ENCODE data around the gene PRF1. TPM values are rescaled to one million over a fixed set of nuclear protein-coding genes. Genes with fewer than 3 reads are reported as not detected.

PRF1 gene
- polyA plus RNA-seq, 3 donors from 2014 or later = 4,156 to 6,150 (median 5,696) TPM

- Mint-ChIP-seq H3K9me3 (peaks cover 0 to 2% (median 0%) of the 10 kb centered on the region in 6 donors), H3K27ac (peak overlapping the region; percentile 72 to 96 (median 82)), H3K4me3 (peak overlapping the region; percentile 4 to 69 (median 31)), H3K27me3 (ENCODE audit: low read depth in 3 of 3) (peaks cover 12 to 22% (median 19%) of the 10 kb centered on the region in 3 donors), H3K36me3 (peaks cover 0 to 5% (median 0%) of the 10 kb centered on the region in 3 donors), H3K4me1 (peaks cover 94 to 98% of the 10 kb centered on the region in 2 donors)
- DNase-seq = no peak
These were observed 11.4 kb upstream of the PRF1 start for GRCh38 chr10:70613941-70614340.

GRCh38 chr10:70607936-70608335 lies 5.4 kb upstream of the PRF1 start:
- H3K9me3 Mint-ChIP-seq = peaks cover 0 to 2% (median 0%) of the 10 kb centered on the region in 6 donors
- peaks cover 0 to 5% (median 0%) of the 10 kb centered on the region in 3 donors for H3K36me3 Mint-ChIP-seq
- DNase-seq = no peak
- H3K4me3 Mint-ChIP-seq = peak overlapping the region; percentile 41 to 82 (median 61)
- peak overlapping the region; percentile 81 to 100 (median 89) for H3K27ac Mint-ChIP-seq
- H3K4me1 Mint-ChIP-seq = peaks cover 87 to 90% of the 10 kb centered on the region in 2 donors
- peaks cover 19 to 31% (median 28%) of the 10 kb centered on the region in 3 donors for H3K27me3 Mint-ChIP-seq (ENCODE audit: low read depth in 3 of 3)

- no peak for DNase-seq
- peaks cover 0 to 2% (median 0%) of the 10 kb centered on the region in 6 donors for H3K9me3 Mint-ChIP-seq
- peak overlapping the region in 4 of 5 donors; percentile 1 to 58 (median 9) for H3K4me3 Mint-ChIP-seq
- H3K4me1 Mint-ChIP-seq = peaks cover 62 to 68% of the 10 kb centered on the region in 2 donors
- H3K27ac Mint-ChIP-seq = peak overlapping the region; percentile 88 to 100 (median 96)
- H3K36me3 Mint-ChIP-seq = peaks cover 16 to 22% (median 19%) of the 10 kb centered on the region in 3 donors
- peaks cover 18 to 40% (median 33%) of the 10 kb centered on the region in 3 donors for H3K27me3 Mint-ChIP-seq (ENCODE audit: low read depth in 3 of 3)
These were observed 2.6 kb upstream of the PRF1 start for GRCh38 chr10:70605161-70605560.

GRCh38 chr10:70604106-70604505 lies 1.6 kb upstream of the PRF1 start:
- DNase-seq = peak; percentile 44 to 59 (median 48)
- H3K36me3 Mint-ChIP-seq = peaks cover 26 to 31% (median 29%) of the 10 kb centered on the region in 3 donors
- H3K27ac Mint-ChIP-seq = peak overlapping the region; percentile 99 to 100 (median 99)
- peaks cover 61 to 68% of the 10 kb centered on the region in 2 donors for H3K4me1 Mint-ChIP-seq
- peak overlapping the region; percentile 99 to 100 (median 100) for H3K4me3 Mint-ChIP-seq
- H3K27me3 Mint-ChIP-seq (ENCODE audit: low read depth in 3 of 3) = peaks cover 18 to 49% (median 44%) of the 10 kb centered on the region in 3 donors
- peaks cover 0 to 2% (median 0%) of the 10 kb centered on the region in 6 donors for H3K9me3 Mint-ChIP-seq

- Mint-ChIP-seq H3K9me3 (peaks cover 0 to 2% (median 0%) of the 10 kb centered on the region in 6 donors), H3K27ac (peak overlapping the region; percentile 99 to 100 (median 99)), H3K27me3 (ENCODE audit: low read depth in 3 of 3) (peaks cover 18 to 56% (median 50%) of the 10 kb centered on the region in 3 donors), H3K4me3 (peak overlapping the region; percentile 99 to 100 (median 100)), H3K4me1 (peaks cover 65 to 70% of the 10 kb centered on the region in 2 donors), H3K36me3 (peaks cover 33 to 37% (median 35%) of the 10 kb centered on the region in 3 donors)
- DNase-seq = peak; percentile 97
These were observed 884 bp upstream of the PRF1 start for GRCh38 chr10:70603449-70603801.

GRCh38 chr10:70601746-70602145 lies 795 bp downstream of the PRF1 start:
- H3K27ac Mint-ChIP-seq = peak overlapping the region; percentile 99 to 100 (median 99)
- H3K4me3 Mint-ChIP-seq = peak overlapping the region; percentile 99 to 100 (median 100)
- H3K4me1 Mint-ChIP-seq = peaks cover 65 to 70% of the 10 kb centered on the region in 2 donors
- peaks cover 0 to 2% (median 0%) of the 10 kb centered on the region in 6 donors for H3K9me3 Mint-ChIP-seq
- H3K27me3 Mint-ChIP-seq (ENCODE audit: low read depth in 3 of 3) = peaks cover 18 to 67% (median 63%) of the 10 kb centered on the region in 3 donors
- H3K36me3 Mint-ChIP-seq = peaks cover 46 to 49% (median 47%) of the 10 kb centered on the region in 3 donors
- peak in 1 of 3 donors; percentile 47 for DNase-seq

- peak overlapping the region; percentile 99 to 100 (median 100) for H3K4me3 Mint-ChIP-seq
- no peaks in the 10 kb centered on the region for H3K9me3 Mint-ChIP-seq
- H3K27me3 Mint-ChIP-seq (ENCODE audit: low read depth in 3 of 3) = peaks cover 18 to 76% (median 66%) of the 10 kb centered on the region in 3 donors
- H3K36me3 Mint-ChIP-seq = peaks cover 56 to 59% (median 57%) of the 10 kb centered on the region in 3 donors
- DNase-seq = peak in 1 of 3 donors; percentile 34
- H3K4me1 Mint-ChIP-seq = peaks cover 70 to 73% of the 10 kb centered on the region in 2 donors
- peak overlapping the region; percentile 99 to 100 (median 99) for H3K27ac Mint-ChIP-seq
These were observed 1.8 kb downstream of the PRF1 start for GRCh38 chr10:70600512-70601395.

- DNase-seq = peak in 1 of 3 donors; percentile 35
- Mint-ChIP-seq H3K36me3 (peaks cover 60 to 69% (median 61%) of the 10 kb centered on the region in 3 donors), H3K27me3 (ENCODE audit: low read depth in 3 of 3) (peaks cover 20 to 77% (median 68%) of the 10 kb centered on the region in 3 donors), H3K4me3 (peak overlapping the region; percentile 99 to 100 (median 100)), H3K9me3 (no peaks in the 10 kb centered on the region), H3K27ac (peak overlapping the region; percentile 90 to 100 (median 99)), H3K4me1 (peaks cover 70 to 73% of the 10 kb centered on the region in 2 donors)
These were observed 2.8 kb downstream of the PRF1 start for GRCh38 chr10:70599791-70600190.

- Mint-ChIP-seq H3K4me1 (peaks cover 70 to 77% of the 10 kb centered on the region in 2 donors), H3K4me3 (peak overlapping the region; percentile 99 to 100 (median 100)), H3K9me3 (no peaks in the 10 kb centered on the region), H3K36me3 (peaks cover 61 to 69% (median 62%) of the 10 kb centered on the region in 3 donors), H3K27me3 (ENCODE audit: low read depth in 3 of 3) (peaks cover 22 to 77% (median 69%) of the 10 kb centered on the region in 3 donors), H3K27ac (peak overlapping the region; percentile 90 to 100 (median 99))
- no peak for DNase-seq
These were observed 3.2 kb downstream of the PRF1 start for GRCh38 chr10:70599319-70599718.

GRCh38 chr10:70598857-70599295 lies 3.7 kb downstream of the PRF1 start:
- H3K27ac Mint-ChIP-seq = peak overlapping the region; percentile 90 to 100 (median 99)
- peak overlapping the region; percentile 99 to 100 (median 100) for H3K4me3 Mint-ChIP-seq

GRCh38 chr10:70597856-70598815 lies 4.4 kb downstream of the PRF1 start:
- H3K36me3 Mint-ChIP-seq = peaks cover 61 to 69% (median 62%) of the 10 kb centered on the region in 3 donors
- peak overlapping the region; percentile 99 to 100 (median 100) for H3K4me3 Mint-ChIP-seq
- no peak for DNase-seq
- H3K9me3 Mint-ChIP-seq = no peaks in the 10 kb centered on the region
- H3K4me1 Mint-ChIP-seq = peaks cover 70 to 77% of the 10 kb centered on the region in 2 donors
- H3K27ac Mint-ChIP-seq = peak overlapping the region; percentile 93 to 100 (median 99)
- peaks cover 15 to 78% (median 60%) of the 10 kb centered on the region in 3 donors for H3K27me3 Mint-ChIP-seq (ENCODE audit: low read depth in 3 of 3)

More at GRCh38 chr10:70598857-70599295, 3.7 kb downstream of the PRF1 start:
- Mint-ChIP-seq H3K36me3 (peaks cover 61 to 69% (median 62%) of the 10 kb centered on the region in 3 donors), H3K27me3 (ENCODE audit: low read depth in 3 of 3) (peaks cover 22 to 81% (median 67%) of the 10 kb centered on the region in 3 donors), H3K4me1 (peaks cover 70 to 77% of the 10 kb centered on the region in 2 donors), H3K9me3 (no peaks in the 10 kb centered on the region)
- DNase-seq = peak in 1 of 3 donors; percentile 60

All from immature natural killer cell (primary cell).